KMS-11 (cell line): ENCODE measurements around the gene RFTN1.

ENCODE experiments used
- H2AFZ ChIP-seq: fragments of 200-600 bp; sonication (generic); 2 replicates; pipeline ENCODE4 v1.6.1; 2016; ENCODE audit warnings: antibody characterized with exemption, mixed run types, low read depth
- H3K27ac ChIP-seq: fragments of 200-600 bp; sonication (generic); 2 replicates; pipeline ENCODE4 v1.6.1; 2016; ENCODE audit warnings: mild to moderate bottlenecking, mixed run types
- H3K27me3 ChIP-seq: fragments of 200-600 bp; sonication (generic); 2 replicates; pipeline ENCODE4 v1.6.1; 2017; ENCODE audit warnings: mild to moderate bottlenecking, low read depth, mixed run types, moderate library complexity; ENCODE audit not compliant: insufficient read depth
- H3K36me3 ChIP-seq: fragments of 200-600 bp; sonication (generic); 2 replicates; pipeline ENCODE4 v1.6.1; 2017; ENCODE audit warnings: mild to moderate bottlenecking, mixed run types; ENCODE audit not compliant: insufficient read depth
- H3K4me1 ChIP-seq: fragments of 200-600 bp; sonication (generic); 2 replicates; pipeline ENCODE4 v1.6.1; 2016; ENCODE audit warnings: mild to moderate bottlenecking, low read depth, mixed run types; ENCODE audit not compliant: poor library complexity, severe bottlenecking
- H3K4me2 ChIP-seq: fragments of 200-600 bp; sonication (generic); 2 replicates; pipeline ENCODE4 v1.7.0; 2016; ENCODE audit warnings: mild to moderate bottlenecking, mixed run types
- H3K4me3 ChIP-seq: fragments of 200-600 bp; sonication (generic); IDR thresholded peaks from 2 replicates; pipeline ENCODE4 v1.6.1; 2017; ENCODE audit warnings: low read depth, low read length, mixed read lengths; ENCODE audit not compliant: insufficient read depth
- H3K79me2 ChIP-seq: fragments of 200-600 bp; sonication (generic); 2 replicates; pipeline ENCODE4 v1.6.1; 2016; ENCODE audit warnings: low read depth, mixed run types; ENCODE audit not compliant: insufficient read depth
- H3K9ac ChIP-seq: fragments of 200-600 bp; sonication (generic); 2 replicates; pipeline ENCODE4 v1.6.1; 2016; ENCODE audit warnings: mild to moderate bottlenecking, mixed run types
- H4K20me1 ChIP-seq: fragments of 200-600 bp; sonication (generic); 2 replicates; pipeline ENCODE4 v1.6.1; 2016; ENCODE audit warnings: mild to moderate bottlenecking, mixed run types; ENCODE audit not compliant: insufficient read depth
- CTCF ChIP-seq: fragments of 200-600 bp; sonication (generic); conservative IDR thresholded peaks from 2 replicates; pipeline ENCODE4 v1.6.1; 2017; ENCODE audit warnings: low read depth, mild to moderate bottlenecking, antibody characterized with exemption, low read length, moderate library complexity, mixed read lengths

RFTN1 gene, protein sequence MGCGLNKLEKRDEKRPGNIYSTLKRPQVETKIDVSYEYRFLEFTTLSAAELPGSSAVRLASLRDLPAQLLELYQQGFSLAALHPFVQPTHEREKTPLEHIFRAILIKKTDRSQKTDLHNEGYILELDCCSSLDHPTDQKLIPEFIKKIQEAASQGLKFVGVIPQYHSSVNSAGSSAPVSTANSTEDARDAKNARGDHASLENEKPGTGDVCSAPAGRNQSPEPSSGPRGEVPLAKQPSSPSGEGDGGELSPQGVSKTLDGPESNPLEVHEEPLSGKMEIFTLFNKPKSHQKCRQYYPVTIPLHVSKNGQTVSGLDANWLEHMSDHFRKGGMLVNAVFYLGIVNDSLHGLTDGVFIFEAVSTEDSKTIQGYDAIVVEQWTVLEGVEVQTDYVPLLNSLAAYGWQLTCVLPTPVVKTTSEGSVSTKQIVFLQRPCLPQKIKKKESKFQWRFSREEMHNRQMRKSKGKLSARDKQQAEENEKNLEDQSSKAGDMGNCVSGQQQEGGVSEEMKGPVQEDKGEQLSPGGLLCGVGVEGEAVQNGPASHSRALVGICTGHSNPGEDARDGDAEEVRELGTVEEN

GRCh38 chr3:16513141-16514020 is at the start of gene RFTN1:
Gene RFTN1 (minus strand): TSS chr3:16513699. CDS start chr3:16493869, 19,830 bp downstream.
- no peak within 1 kb of the TSS for H3K9ac ChIP-seq
- TF ChIP-seq CTCF = no peak
- H3K4me3 ChIP-seq = no peak within 1 kb of the TSS
- no peak within 1 kb of the TSS for H3K4me2 ChIP-seq
- no peaks in the 10 kb centered on the region for H3K36me3 ChIP-seq
- no peak within 1 kb of the TSS for H2AFZ ChIP-seq
- no peaks in the 10 kb centered on the region for H3K79me2 ChIP-seq
- no peaks in the 10 kb centered on the region for H3K4me1 ChIP-seq
- no peak within 1 kb of the TSS for H3K27ac ChIP-seq
- H3K27me3 ChIP-seq = no peaks in the 10 kb centered on the region
- H4K20me1 ChIP-seq = no peaks in the 10 kb centered on the region

DNA sequence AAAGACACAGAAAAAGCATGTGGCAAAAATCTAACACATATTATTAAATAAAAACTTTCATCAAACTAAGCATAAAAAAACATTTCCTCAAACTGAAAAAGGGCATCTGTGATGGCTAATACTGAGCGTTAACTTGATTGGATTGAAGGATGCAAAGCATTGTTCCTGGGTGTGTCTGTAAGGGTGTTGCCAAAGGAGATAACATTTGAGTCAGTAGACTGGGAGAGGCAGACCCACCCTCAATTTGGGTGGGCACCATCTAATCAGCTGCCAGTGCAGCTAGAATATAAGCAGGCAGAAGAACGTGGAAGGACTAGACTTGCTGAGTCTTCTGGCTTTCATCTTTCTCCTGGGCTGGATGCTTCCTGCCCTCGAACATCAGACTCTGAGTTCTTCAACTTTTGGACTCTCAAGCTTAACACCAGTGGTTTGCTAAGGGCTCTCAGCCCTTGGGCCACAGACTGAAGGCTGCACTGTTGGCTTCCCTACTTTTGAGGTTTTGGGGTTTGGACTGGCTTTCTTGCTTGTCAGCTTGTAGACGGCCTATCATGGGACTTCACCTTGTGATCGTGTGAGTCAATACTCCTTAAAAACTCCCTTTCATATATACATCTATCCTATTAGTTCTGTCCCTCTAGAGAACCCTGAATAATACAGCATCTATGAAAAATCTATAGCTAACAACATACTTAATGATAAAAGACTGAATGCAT is 46.3 kb upstream of the RFTN1 start:
- Histone ChIP-seq H3K4me3 (no peak overlapping the region), H3K27me3 (no peaks in the 10 kb centered on the region), H3K9ac (no peak overlapping the region), H3K27ac (no peak overlapping the region), H4K20me1 (no peaks in the 10 kb centered on the region), H3K79me2 (no peaks in the 10 kb centered on the region), H3K4me1 (no peaks in the 10 kb centered on the region), H3K36me3 (no peaks in the 10 kb centered on the region), H3K4me2 (no peak overlapping the region), H2AFZ (no peak overlapping the region)
- TF ChIP-seq CTCF = no peak

DNA sequence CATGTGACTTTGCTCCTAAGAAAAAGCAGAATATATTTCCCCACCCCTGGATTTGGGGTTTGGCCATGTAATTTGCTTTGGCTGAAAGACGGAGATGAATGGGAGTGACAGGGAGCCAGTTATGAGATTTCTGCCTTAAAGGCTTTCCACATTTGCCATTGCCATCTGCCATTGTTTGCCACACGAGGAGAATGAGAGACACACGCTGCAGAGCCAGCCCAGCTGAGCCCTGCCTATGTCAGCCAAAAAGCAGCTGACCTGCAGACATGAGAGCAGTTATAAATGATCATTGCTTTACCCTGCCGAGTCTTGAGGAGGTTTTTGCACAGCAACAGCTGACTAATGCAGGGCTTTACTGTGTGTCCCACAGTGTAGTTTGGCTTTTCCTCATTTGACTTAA is 40.6 kb upstream of the RFTN1 start:
- Histone ChIP-seq H3K79me2 (no peaks in the 10 kb centered on the region), H3K9ac (no peak overlapping the region), H3K36me3 (no peaks in the 10 kb centered on the region), H3K4me2 (no peak overlapping the region), H3K4me1 (peaks cover 6% of the 10 kb centered on the region), H4K20me1 (no peaks in the 10 kb centered on the region), H3K27me3 (no peaks in the 10 kb centered on the region), H2AFZ (no peak overlapping the region), H3K4me3 (no peak overlapping the region), H3K27ac (no peak overlapping the region)
- TF ChIP-seq CTCF = no peak

DNA sequence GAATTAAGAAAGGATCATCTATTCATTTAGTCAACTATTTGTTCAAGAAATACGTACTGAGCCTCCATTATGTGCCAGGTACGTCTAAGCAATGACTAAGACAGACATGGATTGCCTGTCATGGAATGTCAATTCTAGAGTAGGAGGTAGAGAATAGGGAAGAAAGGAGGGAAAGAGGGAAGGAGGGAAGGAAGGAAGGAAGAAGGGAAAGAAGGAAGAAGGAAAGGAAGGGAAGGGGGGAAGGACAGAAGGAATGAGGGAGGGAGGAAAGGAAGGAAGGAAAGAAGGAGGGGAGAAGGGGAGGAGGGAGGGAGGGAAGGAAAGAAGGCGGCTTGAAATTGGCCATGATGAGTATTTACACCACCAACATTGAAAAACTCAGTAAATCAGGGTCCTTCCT is 39.3 kb upstream of the RFTN1 start:
- no peak overlapping the region for H3K9ac ChIP-seq

More for the DNA sequence above, 39.3 kb upstream of the RFTN1 start:
- Histone ChIP-seq H3K79me2 (no peaks in the 10 kb centered on the region), H4K20me1 (no peaks in the 10 kb centered on the region), H3K4me2 (no peak overlapping the region), H2AFZ (no peak overlapping the region), H3K4me1 (peaks cover 6% of the 10 kb centered on the region), H3K27ac (no peak overlapping the region), H3K4me3 (no peak overlapping the region), H3K27me3 (no peaks in the 10 kb centered on the region), H3K36me3 (no peaks in the 10 kb centered on the region)
- no peak for TF ChIP-seq CTCF
